Activated naive CD4-positive, alpha-beta T cell treated with anti-CD3 and anti-CD28 coated beads for 36 hours (primary cell): ENCODE results near the gene PHPT1. TPM values are rescaled to one million over a fixed set of nuclear protein-coding genes. Genes with fewer than 3 reads are reported as not detected.

Experiments
- CTCF ChIA-PET: fragments of 350-600 bp; sonication (Branson Sonifier 250); formaldehyde crosslinking; loops from one replicate; lab custom pipeline; 2021; ENCODE audit warnings: antibody characterized with exemption; lab: Charles Lee
- DNase-seq: peaks from one replicate; pipeline ENCODE4 v3.0.0-alpha.2; 2020
- H3K27ac Mint-ChIP-seq: one replicate; pipeline ENCODE4 v1.8.0; 2021; ENCODE audit warnings: mild to moderate bottlenecking, mixed read lengths
- H3K27me3 Mint-ChIP-seq: one replicate; pipeline ENCODE4 v1.8.0; 2021; ENCODE audit warnings: low read depth, mixed read lengths
- H3K36me3 Mint-ChIP-seq: one replicate; pipeline ENCODE4 v1.8.0; 2021; ENCODE audit warnings: low read depth, mixed read lengths
- H3K4me1 Mint-ChIP-seq: one replicate; pipeline ENCODE4 v1.8.0; 2021; ENCODE audit warnings: low read depth, mixed read lengths
- H3K4me3 Mint-ChIP-seq: one replicate; pipeline ENCODE4 v1.8.0; 2021; ENCODE audit warnings: mild to moderate bottlenecking, moderate library complexity, mixed read lengths
- H3K9me3 Mint-ChIP-seq: one replicate; pipeline ENCODE4 v1.8.0; 2021; ENCODE audit warnings: mixed read lengths
- intact Hi-C: fragments of 100-400 bp; cut with micrococcal nuclease; formaldehyde crosslinking; loops from one replicate; pipeline ENCODE4 v1.15.1; 2023
- microRNA-seq: library from miRNA; unstranded; fragments of <30 nt; microRNA quantifications from one replicate; pipeline ENCODE4 v1.2.0, GENCODE V29; 2022; ENCODE audit warnings: borderline microRNAs expressed, borderline replicate concordance
- total RNA-seq, 2 experiments: library from RNA; stranded (reverse); gene quantifications; one replicate each; pipeline ENCODE4 v1.2.3, GENCODE V29; 2021

PHPT1 gene
- total RNA-seq, 2 experiments from 2014 or later = 110 to 116 TPM

DNA sequence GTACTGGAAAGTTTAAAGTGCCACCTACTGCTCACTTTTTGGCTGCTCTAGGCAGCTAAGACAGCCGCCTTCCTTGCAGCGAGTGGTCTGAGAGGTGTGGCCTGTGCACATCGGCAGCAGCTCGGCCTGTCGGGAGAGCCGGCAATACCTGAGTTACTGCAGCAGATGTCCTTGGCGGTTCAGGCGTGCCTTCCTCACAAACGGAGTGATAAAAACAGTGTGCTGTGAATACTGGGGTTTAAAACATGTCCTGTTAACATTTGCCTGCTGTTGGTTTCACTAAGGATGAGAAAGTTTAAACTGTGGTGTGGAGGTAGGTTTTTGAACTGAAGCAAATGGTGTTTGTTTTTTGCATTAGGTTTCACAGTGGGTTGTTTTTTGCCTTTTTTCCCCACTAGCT is 50.0 kb downstream of the PHPT1 start:
- Mint-ChIP-seq H3K9me3 (no peaks in the 10 kb centered on the region), H3K27me3 (no peaks in the 10 kb centered on the region), H3K36me3 (peaks cover 40% of the 10 kb centered on the region), H3K4me3 (no peak overlapping the region), H3K4me1 (peaks cover 46% of the 10 kb centered on the region), H3K27ac (no peak overlapping the region)
- no peak for DNase-seq
- intact Hi-C loops = no loop called here
- CTCF ChIA-PET = no interaction called here

- H3K27ac Mint-ChIP-seq = peak overlapping the region; percentile 94
- DNase-seq = no peak
- H3K9me3 Mint-ChIP-seq = no peaks in the 10 kb centered on the region
- no peaks in the 10 kb centered on the region for H3K27me3 Mint-ChIP-seq
- intact Hi-C loops = loop anchor here (5.0 kb wide), 2 partner anchors 92 to 368 kb away; partner anchors contain the start of gene PAXX
- H3K4me3 Mint-ChIP-seq = no peak overlapping the region
- CTCF ChIA-PET = no interaction called here
- H3K36me3 Mint-ChIP-seq = peaks cover 36% of the 10 kb centered on the region
- H3K4me1 Mint-ChIP-seq = peaks cover 44% of the 10 kb centered on the region
These were observed 51.3 kb downstream of the PHPT1 start for GRCh38 chr9:136900556-136900955.

Small RNA genes lying within 50 kb of the gene (microRNA-seq; reads per million reads assigned to microRNA genes)
- not detected for gene MIR4292
- 7.7 reads per million, percentile 13 among the genes with 10 or more reads in this experiment for gene MIR4479

Other genes with a start within 250 kb of the PHPT1 start
- gene EGFL7, start 186.5 kb upstream of the PHPT1 start, total RNA-seq = under 1 TPM; 0.25 to 0.52 TPM
- gene AGPAT2, start 162.0 kb upstream of the PHPT1 start, total RNA-seq = 1 to 10 TPM; 8.7 to 9.4 TPM
- gene DIPK1B, start 136.8 kb upstream of the PHPT1 start, total RNA-seq = under 1 TPM in 1 of 2 experiments, not detected in 1; 0.10 TPM
- gene LCN10, start 106.5 kb upstream of the PHPT1 start, total RNA-seq = 1 to 10 TPM in 1 of 2 experiments, under 1 TPM in 1; 0.83 to 1.0 TPM
- not detected for gene LCN6, start 100.9 kb upstream of the PHPT1 start, total RNA-seq
- not detected for gene LCN8, start 91.2 kb upstream of the PHPT1 start, total RNA-seq
- gene LCN15, start 84.9 kb upstream of the PHPT1 start, total RNA-seq = not detected
- gene TMEM141, start 58.1 kb upstream of the PHPT1 start, total RNA-seq = 10 to 100 TPM; 38.1 to 39.6 TPM
- under 1 TPM; 0.38 to 0.47 TPM for gene CCDC183, start 53.1 kb upstream of the PHPT1 start, total RNA-seq
- 10 to 100 TPM; 74.9 to 82.7 TPM for gene RABL6, start 41.5 kb upstream of the PHPT1 start, total RNA-seq
- gene AJM1, start 6.9 kb upstream of the PHPT1 start, total RNA-seq = 1 to 10 TPM; 1.7 to 2.0 TPM
- 10 to 100 TPM; 15.9 to 16.1 TPM for gene MAMDC4, start 2.9 kb downstream of the PHPT1 start, total RNA-seq
- gene EDF1, start 16.9 kb downstream of the PHPT1 start, total RNA-seq = 100 to 1,000 TPM; 259 to 288 TPM
- gene TRAF2, start 37.1 kb downstream of the PHPT1 start, total RNA-seq = 10 to 100 TPM; 39.7 to 41.8 TPM
- gene FBXW5, start 95.3 kb downstream of the PHPT1 start, total RNA-seq = 10 to 100 TPM; 44.0 to 47.8 TPM
- under 1 TPM in 1 of 2 experiments, not detected in 1; 0.83 TPM for gene C8G, start 95.8 kb downstream of the PHPT1 start, total RNA-seq
- 1 to 10 TPM; 1.1 to 1.9 TPM for gene LCN12, start 102.9 kb downstream of the PHPT1 start, total RNA-seq
- gene PTGDS, start 128.1 kb downstream of the PHPT1 start, total RNA-seq = not detected
- gene LCNL1, start 133.6 kb downstream of the PHPT1 start, total RNA-seq = not detected
- 10 to 100 TPM; 75.9 to 76.8 TPM for gene PAXX, start 143.0 kb downstream of the PHPT1 start, total RNA-seq
- gene CLIC3, start 147.2 kb downstream of the PHPT1 start, total RNA-seq = not detected
- 1 to 10 TPM; 4.1 to 4.7 TPM for gene ABCA2, start 178.8 kb downstream of the PHPT1 start, total RNA-seq
- not detected for gene FUT7, start 182.7 kb downstream of the PHPT1 start, total RNA-seq
- gene NPDC1, start 196.8 kb downstream of the PHPT1 start, total RNA-seq = 10 to 100 TPM; 14.2 to 15.9 TPM
- not detected for gene ENTPD2, start 204.7 kb downstream of the PHPT1 start, total RNA-seq
- 1 to 10 TPM; 3.8 to 3.9 TPM for gene SAPCD2, start 221.1 kb downstream of the PHPT1 start, total RNA-seq
- gene UAP1L1, start 228.1 kb downstream of the PHPT1 start, total RNA-seq = 1 to 10 TPM; 2.6 to 3.4 TPM
- gene MAN1B1, start 237.6 kb downstream of the PHPT1 start, total RNA-seq = 10 to 100 TPM; 18.7 to 18.9 TPM